Epithelial cell of proximal tubule (primary cell): Measurements from ENCODE around the gene TNFRSF25. TPM values are rescaled to one million over a fixed set of nuclear protein-coding genes. Genes with fewer than 3 reads are reported as not detected.

Source experiments
- DNase-seq: peaks from one replicate; pipeline ENCODE4 v3.0.0-alpha.2; 2011; ENCODE audit warnings: low read depth
- H3K4me3 ChIP-seq: 2 replicates; pipeline ENCODE4 v1.5.1; 2011; ENCODE audit warnings: low read depth, mild to moderate bottlenecking, low read length
- CTCF ChIP-seq: conservative IDR thresholded peaks from 2 replicates; pipeline ENCODE4 v1.5.1; 2012; ENCODE audit warnings: low read depth, mild to moderate bottlenecking, low read length
- total RNA-seq: library from RNA; depleted of rRNA; stranded (reverse); fragments of >200 nt; gene quantifications from 2 replicates; pipeline ENCODE4 v1.2.3, GENCODE V29; 2015

The TNFRSF25 gene
- total RNA-seq, 1 donor from 2014 or later = 30.4 TPM

- no peak overlapping the region for H3K4me3 ChIP-seq
- no peak for DNase-seq
- no peak for TF ChIP-seq CTCF
These were observed 22.0 kb upstream of the TNFRSF25 start for GRCh38 chr1:6487804-6488484.

- no peak for DNase-seq
- no peak overlapping the region for H3K4me3 ChIP-seq
- peak; percentile 92 for TF ChIP-seq CTCF
These were observed 20.5 kb upstream of the TNFRSF25 start for GRCh38 chr1:6486433-6487011.

DNA sequence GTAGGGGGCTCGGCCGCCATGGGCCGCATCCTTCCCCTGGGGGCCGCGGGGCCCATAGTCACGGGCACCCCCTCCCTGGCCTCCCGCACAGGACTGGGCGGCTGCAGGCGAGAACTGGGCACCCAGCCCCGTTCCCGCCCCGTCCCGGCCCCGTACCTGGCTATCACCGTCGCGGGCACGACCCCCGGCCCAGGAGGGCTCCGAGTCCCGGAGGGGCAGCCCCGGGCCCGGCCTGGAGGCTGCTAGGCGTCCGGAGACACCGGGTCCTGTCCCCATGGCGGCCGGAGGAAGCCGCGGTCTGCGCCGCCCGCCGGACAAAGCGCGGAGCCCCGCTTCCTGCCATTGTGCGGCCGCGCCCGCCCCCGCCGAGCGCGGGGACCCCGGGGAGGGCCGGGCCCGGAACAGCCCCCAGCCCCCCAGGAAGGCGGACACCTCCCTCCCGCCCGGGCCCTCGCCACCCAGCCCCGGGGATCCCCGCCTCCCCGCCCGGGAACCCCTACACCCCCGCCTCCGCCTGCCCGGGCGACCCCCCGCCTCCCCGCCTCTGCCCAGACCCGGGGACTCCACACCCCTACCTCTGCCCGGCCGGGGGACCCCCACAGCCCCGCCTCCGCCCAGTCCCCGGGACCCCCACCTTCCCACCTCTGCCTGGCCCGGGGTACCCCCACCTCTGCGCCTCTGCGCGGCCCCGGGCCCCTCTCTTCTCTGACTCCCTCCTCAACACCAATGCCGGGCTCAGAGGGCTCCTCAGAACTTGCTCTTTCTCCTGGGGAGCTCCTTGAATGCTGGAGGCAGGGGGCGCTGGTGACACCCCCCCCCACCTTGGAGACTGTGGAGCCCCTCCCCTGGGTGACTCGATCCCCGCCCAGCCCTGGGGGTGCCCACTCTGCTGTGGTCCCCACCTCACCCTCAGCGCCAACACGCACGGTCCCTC lies 19.5 kb upstream of the TNFRSF25 start:
- TF ChIP-seq CTCF = no peak
- DNase-seq = no peak
- H3K4me3 ChIP-seq = peak overlapping the region; percentile 41

DNA sequence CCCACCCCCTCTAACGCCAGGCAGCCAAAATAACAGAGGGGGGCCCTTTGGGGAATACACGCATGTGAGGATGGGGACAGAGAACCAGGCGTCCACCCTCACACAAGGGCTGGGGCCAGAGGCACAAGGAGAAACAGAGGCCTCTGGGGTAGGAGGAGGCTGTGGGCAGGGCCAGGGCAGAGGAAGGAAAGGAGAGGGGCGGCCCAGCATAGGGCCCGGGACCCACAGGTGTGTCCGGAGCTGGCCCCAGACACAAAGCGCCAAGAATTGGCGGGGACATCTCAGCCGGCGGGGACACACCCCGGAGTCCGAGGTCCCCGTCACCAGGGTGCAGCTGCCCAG lies 18.8 kb upstream of the TNFRSF25 start:
- H3K4me3 ChIP-seq = peak overlapping the region; percentile 41
- no peak for TF ChIP-seq CTCF

GRCh38 chr1:6483761-6484117 lies 17.8 kb upstream of the TNFRSF25 start:
- no peak for DNase-seq
- no peak overlapping the region for H3K4me3 ChIP-seq
- TF ChIP-seq CTCF = no peak

More for the DNA sequence above, 18.8 kb upstream of the TNFRSF25 start:
- DNase-seq = no peak

DNA sequence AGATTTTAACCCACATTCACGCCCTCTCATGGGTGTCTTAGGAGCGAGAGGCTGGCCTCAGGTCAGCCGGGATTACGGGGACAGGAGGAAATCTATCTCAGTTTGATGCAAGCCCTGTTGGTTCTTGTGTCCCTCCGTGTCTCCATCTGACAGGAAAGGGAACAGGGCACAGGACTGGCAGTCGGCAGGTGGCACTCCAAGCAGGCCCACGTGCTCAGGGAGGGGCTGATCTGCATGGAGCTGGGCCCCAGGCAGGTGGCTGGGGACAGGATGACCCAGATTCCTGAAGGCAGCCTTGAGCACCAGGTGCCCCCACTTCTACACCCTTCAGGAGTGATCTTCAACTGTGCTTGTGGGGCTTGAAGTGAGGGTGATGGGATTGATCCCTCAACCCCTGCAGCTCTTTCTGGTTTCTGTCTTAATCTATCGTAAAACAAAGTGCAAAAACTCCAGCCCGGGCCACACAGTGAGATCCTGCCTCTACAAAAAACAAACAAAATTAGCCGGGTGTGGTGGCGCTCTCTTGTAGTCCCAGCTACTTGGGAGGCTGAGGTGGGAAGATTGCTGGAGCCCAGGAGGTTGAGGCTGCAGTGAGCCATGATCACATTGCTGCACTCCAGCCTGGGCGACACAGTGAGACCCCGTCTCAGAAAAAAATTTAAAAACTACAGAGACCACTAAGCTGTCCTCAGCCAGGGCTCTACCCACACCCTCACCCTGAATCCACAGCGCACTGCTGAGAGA lies 17.2 kb upstream of the TNFRSF25 start:
- no peak for DNase-seq
- no peak for TF ChIP-seq CTCF
- H3K4me3 ChIP-seq = no peak overlapping the region
